ENCODE measurements around the gene RNF19B. TPM values are rescaled to one million over a fixed set of nuclear protein-coding genes. Genes with fewer than 3 reads are reported as not detected.

The RNF19B gene
- polyA plus RNA-seq, 2 of the 4 experiments (the other 2 are of a cell fraction): 9.9 to 22.6 TPM

GRCh38 chr1:32965251-32965747 is 690 bp upstream of the RNF19B start:
- 73% methylated on average over 5 of the region's 5 CpGs for WGBS (ENCODE audit: missing lambda C conversion rate)
- CTCF ChIA-PET: interaction anchor here (1.2 to 1.5 kb wide), 3 partner anchors 25 to 73 kb away, joined by 3 to 4 read pairs (median 3); no protein-coding TSS in a partner anchor
- peak overlapping the region; percentile 55 to 98 for H3K27ac ChIP-seq
- no peak for TF ChIP-seq PHF8 (IDR thresholded peaks at IDR 0.05; ENCODE audit: borderline replicate concordance, low read depth)
- peak overlapping the region; percentile 85 for H3K4me2 ChIP-seq
- H3K9me3 ChIP-seq: no peaks in the 10 kb centered on the region
- POLR2A ChIA-PET: interaction anchor here (0.5 to 3.0 kb wide), 26 partner anchors 8 to 517 kb away, joined by 3 to 41 read pairs (median 5); partner anchors contain the start of gene AZIN2
- H3K4me3 ChIP-seq: peak overlapping the region; percentile 35; the same call in 2 of the 3 replicates
- peaks cover 16% of the 10 kb centered on the region; the same call in 2 of the 3 replicates for H3K4me1 ChIP-seq
- ATAC-seq (no peak), DNase-seq (ENCODE audit: low read depth in 1 of 2, low spot score in 1 of 2) (no peak), FAIRE-seq (no peak)

- POLR2A ChIA-PET: interaction anchor here (0.7 to 3.0 kb wide), 15 partner anchors 9 to 117 kb away, joined by 3 to 41 read pairs (median 8); partner anchors contain the start of gene AZIN2
- H3K27ac ChIP-seq: peak overlapping the region; percentile 81 to 98
- no peaks in the 10 kb centered on the region for H3K9me3 ChIP-seq
- H3K4me1 ChIP-seq: peaks cover 16% of the 10 kb centered on the region; the same call in 2 of the 3 replicates
- ATAC-seq: peak; percentile 61 to 71
- CTCF ChIA-PET: interaction anchor here (0.8 to 1.2 kb wide), 2 partner anchors 22 to 24 kb away, joined by 3 to 4 read pairs; no protein-coding TSS in a partner anchor
- no peak for FAIRE-seq
- peak overlapping the region; percentile 91 for H3K4me3 ChIP-seq
- TF ChIP-seq CBX2 (IDR thresholded peaks at IDR 0.05; ENCODE audit: borderline replicate concordance, low read depth): no peak
- TF ChIP-seq, protein P1, sequence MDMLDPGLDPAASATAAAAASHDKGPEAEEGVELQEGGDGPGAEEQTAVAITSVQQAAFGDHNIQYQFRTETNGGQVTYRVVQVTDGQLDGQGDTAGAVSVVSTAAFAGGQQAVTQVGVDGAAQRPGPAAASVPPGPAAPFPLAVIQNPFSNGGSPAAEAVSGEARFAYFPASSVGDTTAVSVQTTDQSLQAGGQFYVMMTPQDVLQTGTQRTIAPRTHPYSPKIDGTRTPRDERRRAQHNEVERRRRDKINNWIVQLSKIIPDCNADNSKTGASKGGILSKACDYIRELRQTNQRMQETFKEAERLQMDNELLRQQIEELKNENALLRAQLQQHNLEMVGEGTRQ (IDR thresholded peaks at IDR 0.05): no peak
- no peak for TF ChIP-seq HEYL (CRISPR knock-in tag; IDR thresholded peaks at IDR 0.05)
- no peak for TF ChIP-seq HOXB13 (CRISPR knock-in tag; IDR thresholded peaks at IDR 0.05; ENCODE audit: low read depth)
- TF ChIP-seq JUNB (IDR thresholded peaks at IDR 0.05): no peak
- no peak for TF ChIP-seq KDM5A (IDR thresholded peaks at IDR 0.05)
- TF ChIP-seq ESRRA (IDR thresholded peaks at IDR 0.05; ENCODE audit: borderline replicate concordance, low read length): no peak
- no peak for TF ChIP-seq JUN (IDR thresholded peaks at IDR 0.05)
- TF ChIP-seq RARB (CRISPR knock-in tag; IDR thresholded peaks at IDR 0.05): no peak
- TF ChIP-seq, protein P2, sequence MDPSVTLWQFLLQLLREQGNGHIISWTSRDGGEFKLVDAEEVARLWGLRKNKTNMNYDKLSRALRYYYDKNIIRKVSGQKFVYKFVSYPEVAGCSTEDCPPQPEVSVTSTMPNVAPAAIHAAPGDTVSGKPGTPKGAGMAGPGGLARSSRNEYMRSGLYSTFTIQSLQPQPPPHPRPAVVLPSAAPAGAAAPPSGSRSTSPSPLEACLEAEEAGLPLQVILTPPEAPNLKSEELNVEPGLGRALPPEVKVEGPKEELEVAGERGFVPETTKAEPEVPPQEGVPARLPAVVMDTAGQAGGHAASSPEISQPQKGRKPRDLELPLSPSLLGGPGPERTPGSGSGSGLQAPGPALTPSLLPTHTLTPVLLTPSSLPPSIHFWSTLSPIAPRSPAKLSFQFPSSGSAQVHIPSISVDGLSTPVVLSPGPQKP (IDR thresholded peaks at IDR 0.05; ENCODE audit: low read depth, low read length): no peak
- no peak for TF ChIP-seq ZC3H11A (IDR thresholded peaks at IDR 0.05)
- no peak for TF ChIP-seq FOXS1 (CRISPR knock-in tag; IDR thresholded peaks at IDR 0.05)
- TF ChIP-seq HOXB5 (CRISPR knock-in tag; IDR thresholded peaks at IDR 0.05): no peak
- no peak for TF ChIP-seq FOSB (CRISPR knock-in tag; IDR thresholded peaks at IDR 0.05)
- TF ChIP-seq CHD2 (IDR thresholded peaks at IDR 0.05; ENCODE audit: low read length, partially characterized antibody): no peak
- TF ChIP-seq MYC (IDR thresholded peaks at IDR 0.05; ENCODE audit: borderline replicate concordance, low read length): no peak
- DNase-seq (ENCODE audit: low read depth in 1 of 2, low spot score in 1 of 2): peak; percentile 29 to 59
- WGBS (ENCODE audit: missing lambda C conversion rate): 2% methylated on average over 19 of the region's 78 CpGs
- peak overlapping the region; percentile 85 for H3K4me2 ChIP-seq
Measured at GRCh38 chr1:32963746-32964460, 706 bp downstream of the RNF19B start.

GRCh38 chr1:32962248-32962896 is 2.2 kb downstream of the RNF19B start:
- 25% methylated on average over 6 of the region's 6 CpGs for WGBS (ENCODE audit: missing lambda C conversion rate)
- Histone ChIP-seq H3K9me3 (no peaks in the 10 kb centered on the region), H3K4me1 (peaks cover 16% of the 10 kb centered on the region; the same call in 2 of the 3 replicates), H3K27ac (peak overlapping the region in 1 of 2 experiments; percentile 98; a peak in 2 of 6 replicates), H3K4me2 (peak overlapping the region; percentile 85), H3K4me3 (peak overlapping the region; percentile 91)
- ATAC-seq (no peak), DNase-seq (ENCODE audit: low read depth in 1 of 2, low spot score in 1 of 2) (no peak), FAIRE-seq (no peak)
- ChIA-PET POLR2A (interaction anchor here (0.6 kb wide), 1 partner anchor 30 kb away, joined by 3 read pairs; no protein-coding TSS in a partner anchor), CTCF (interaction anchor here (0.5 to 0.9 kb wide), 4 partner anchors 22 to 83 kb away, joined by 3 to 4 read pairs (median 3); no protein-coding TSS in a partner anchor)
- TF ChIP-seq MAZ (IDR thresholded peaks at IDR 0.05; ENCODE audit: borderline replicate concordance, low read depth, low read length): no peak
- no peak for TF ChIP-seq EP300 (IDR thresholded peaks at IDR 0.05)
- TF ChIP-seq CHD4 (IDR thresholded peaks at IDR 0.05; ENCODE audit: borderline replicate concordance): no peak
- TF ChIP-seq BHLHE40 (IDR thresholded peaks at IDR 0.05; ENCODE audit: low read depth, low read length): no peak
- TF ChIP-seq POLR2A (IDR thresholded peaks at IDR 0.05; ENCODE audit: low read length): no peak
- TF ChIP-seq, protein P3, sequence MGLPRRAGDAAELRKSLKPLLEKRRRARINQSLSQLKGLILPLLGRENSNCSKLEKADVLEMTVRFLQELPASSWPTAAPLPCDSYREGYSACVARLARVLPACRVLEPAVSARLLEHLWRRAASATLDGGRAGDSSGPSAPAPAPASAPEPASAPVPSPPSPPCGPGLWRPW (IDR thresholded peaks at IDR 0.05): no peak
- TF ChIP-seq ZNF302 (CRISPR knock-in tag; IDR thresholded peaks at IDR 0.05): no peak
- no peak for TF ChIP-seq CEBPB (IDR thresholded peaks at IDR 0.05)
- TF ChIP-seq MAX (IDR thresholded peaks at IDR 0.05): no peak
- TF ChIP-seq CBX8 (IDR thresholded peaks at IDR 0.05): no peak
- no peak for TF ChIP-seq ZFP36 (IDR thresholded peaks at IDR 0.05; ENCODE audit: borderline replicate concordance, partially characterized antibody)
